Large intestine (tissue), 3 donors: ENCODE data around the gene MPP1. TPM values are rescaled to one million over a fixed set of nuclear protein-coding genes. Genes with fewer than 3 reads are reported as not detected.

ENCODE experiments used
- DNase-seq, 2 donors: peaks; one replicate each; pipeline versions ENCODE4 v3.0.0 to v3.0.0-alpha.2; 2013
- H3K27ac ChIP-seq: one replicate; pipeline ENCODE4 v1.5.1; 2013; ENCODE audit warnings: low read length
- H3K27me3 ChIP-seq: 2 replicates; pipeline ENCODE4 v1.6.1; 2013; ENCODE audit warnings: low read length; ENCODE audit not compliant: control insufficient read depth, insufficient read depth
- H3K36me3 ChIP-seq: 2 replicates; pipeline ENCODE4 v1.6.1; 2013; ENCODE audit warnings: low read length; ENCODE audit not compliant: control insufficient read depth, insufficient read depth
- H3K4me1 ChIP-seq: one replicate; pipeline ENCODE4 v1.6.1; 2013; ENCODE audit warnings: low read length; ENCODE audit not compliant: control insufficient read depth, insufficient read depth
- H3K4me3 ChIP-seq: one replicate; pipeline ENCODE4 v1.5.1; 2013; ENCODE audit warnings: low read length
- H3K9me3 ChIP-seq: one replicate; pipeline ENCODE4 v1.6.1; 2013; ENCODE audit warnings: mild to moderate bottlenecking, low read depth, low read length, moderate library complexity; ENCODE audit not compliant: control insufficient read depth
- WGBS: methylation state at CpG from one replicate; pipeline ENCODE4 v1.1.5; 2013; ENCODE audit warnings: low lambda C conversion rate; ENCODE audit not compliant: insufficient coverage; 5-methylcytosine and 5-hydroxymethylcytosine counted together
- polyA plus RNA-seq: library from polyadenylated mRNA; unstranded; fragments of 120-200 nt; gene quantifications from one replicate; pipeline ENCODE4 v1.2.1, GENCODE V29; 2013

The MPP1 gene
- polyA plus RNA-seq, 1 donor, result 86.4 TPM

DNA sequence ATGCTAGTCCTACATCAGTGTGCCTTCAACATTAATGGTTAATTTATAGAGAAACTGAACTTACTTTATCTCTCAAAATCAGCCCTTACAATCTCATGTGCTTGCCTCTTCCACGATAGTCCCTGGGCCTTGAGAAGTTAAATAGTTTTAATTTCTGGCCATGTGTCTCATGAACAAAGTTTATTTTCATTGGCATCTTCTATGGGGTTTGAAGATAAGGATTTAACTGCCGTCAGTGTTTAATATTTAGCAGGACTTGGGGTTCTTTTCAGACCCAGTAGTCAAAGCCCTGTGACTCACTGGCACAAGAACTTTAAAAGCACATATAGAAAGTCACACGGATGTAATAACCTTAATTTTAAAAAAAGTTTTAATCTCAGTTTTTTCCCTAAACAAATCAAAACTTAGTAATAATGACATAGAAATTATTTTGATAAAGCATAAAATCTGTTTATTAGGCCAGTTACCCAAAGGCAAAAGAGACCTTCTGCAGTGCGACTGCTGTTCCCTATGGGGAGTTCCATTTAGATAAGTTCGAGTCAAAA is 10.1 kb upstream of the MPP1 start:
- Histone ChIP-seq H3K4me1 (no peaks in the 10 kb centered on the region), H3K27ac (no peak overlapping the region), H3K36me3 (no peaks in the 10 kb centered on the region), H3K27me3 (peaks cover 5% of the 10 kb centered on the region), H3K4me3 (no peak overlapping the region), H3K9me3 (peaks cover 3% of the 10 kb centered on the region)
- peak in 1 of 2 donors; percentile 11 for DNase-seq
- no CpG with 5 or more reads among the region's 5 CpGs for WGBS

- WGBS, result no CpG with 5 or more reads among the region's 1 CpG
- Histone ChIP-seq H3K4me3 (no peak overlapping the region), H3K27ac (no peak overlapping the region), H3K27me3 (peaks cover 5% of the 10 kb centered on the region), H3K4me1 (no peaks in the 10 kb centered on the region), H3K9me3 (peaks cover 3% of the 10 kb centered on the region), H3K36me3 (no peaks in the 10 kb centered on the region)
- DNase-seq, result no peak
Observed at GRCh38 chrX:154813801-154814200, 8.5 kb upstream of the MPP1 start.

DNA sequence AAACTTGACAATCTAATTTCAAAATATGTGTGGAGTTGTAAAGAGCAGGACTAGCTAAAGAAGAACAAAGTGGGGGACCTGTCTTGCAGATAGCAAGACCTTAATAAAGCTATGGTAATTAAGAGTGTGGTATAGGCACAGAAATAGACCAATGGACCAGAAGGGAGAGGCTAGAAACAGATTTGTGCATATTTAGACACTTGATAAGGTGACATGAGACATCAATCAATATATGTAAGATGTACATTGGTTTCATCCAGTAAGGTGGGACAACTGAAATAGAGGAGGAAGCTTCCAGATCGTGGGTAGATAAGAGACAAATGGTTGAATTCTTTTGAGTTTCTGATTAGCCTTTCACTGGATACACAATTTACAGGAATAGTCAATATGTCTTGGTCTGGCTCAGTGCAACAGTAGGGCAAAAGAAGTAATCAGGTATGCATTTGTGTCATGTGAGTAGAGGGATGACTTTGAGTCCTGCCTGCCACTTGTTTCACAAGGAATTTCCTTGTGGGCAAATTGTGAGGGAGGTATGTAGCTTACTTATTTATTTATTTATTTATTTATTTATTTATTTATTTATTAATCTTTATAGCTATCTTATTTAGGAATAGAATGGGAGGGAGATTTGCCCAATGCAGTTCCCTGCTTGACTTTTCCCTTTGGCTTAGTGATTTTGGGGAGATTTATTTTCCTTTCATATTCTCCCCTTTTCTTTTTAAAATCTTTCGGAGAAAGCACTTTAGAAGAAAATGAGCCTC is 7.2 kb upstream of the MPP1 start:
- Histone ChIP-seq H3K27me3 (peaks cover 5% of the 10 kb centered on the region), H3K9me3 (peaks cover 3% of the 10 kb centered on the region), H3K4me3 (no peak overlapping the region), H3K4me1 (no peaks in the 10 kb centered on the region), H3K36me3 (no peaks in the 10 kb centered on the region), H3K27ac (no peak overlapping the region)
- DNase-seq, result peak in 1 of 2 donors; percentile 9
- WGBS, result no CpG with 5 or more reads among the region's 2 CpGs

DNA sequence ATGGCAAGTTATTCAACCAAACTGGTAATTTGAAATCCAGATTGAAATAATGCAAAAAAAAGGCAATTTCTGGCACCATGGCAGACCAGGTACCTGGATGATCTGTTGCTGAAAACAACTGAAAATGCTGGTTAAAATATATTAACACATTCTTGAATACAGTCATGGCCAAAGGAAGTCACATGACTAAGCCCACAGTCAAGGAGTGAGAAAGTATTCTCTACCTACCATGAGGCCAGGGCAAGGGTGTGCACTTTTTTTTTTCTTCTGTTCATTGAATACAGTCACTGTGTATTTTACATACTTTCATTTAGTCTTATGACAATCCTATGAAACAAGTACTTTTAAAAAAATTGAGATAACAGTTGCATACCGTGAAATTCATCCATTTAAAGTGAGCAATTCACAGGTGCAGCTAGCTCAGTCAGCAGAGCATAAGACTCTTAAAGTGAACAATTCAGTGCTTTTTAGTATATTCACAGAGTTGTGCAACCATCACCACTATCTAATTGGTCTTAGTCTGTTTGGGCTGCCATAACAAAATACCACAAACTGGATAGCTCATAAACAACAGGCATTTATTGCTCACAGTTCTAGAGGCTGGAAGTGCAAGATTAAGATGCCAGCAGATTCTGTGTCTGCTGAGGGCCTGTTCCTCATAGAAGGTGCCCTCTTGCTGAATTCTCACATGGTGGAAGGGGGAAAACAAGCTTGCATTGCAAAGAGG is 4.8 kb upstream of the MPP1 start:
- peaks cover 4% of the 10 kb centered on the region for H3K4me1 ChIP-seq
- DNase-seq, result peak in 1 of 2 donors; percentile 36
- peaks cover 5% of the 10 kb centered on the region for H3K27me3 ChIP-seq
- no peaks in the 10 kb centered on the region for H3K9me3 ChIP-seq
- no peaks in the 10 kb centered on the region for H3K36me3 ChIP-seq
- H3K4me3 ChIP-seq, result no peak overlapping the region
- WGBS, result no CpG with 5 or more reads among the region's 1 CpG
- no peak overlapping the region for H3K27ac ChIP-seq

DNA sequence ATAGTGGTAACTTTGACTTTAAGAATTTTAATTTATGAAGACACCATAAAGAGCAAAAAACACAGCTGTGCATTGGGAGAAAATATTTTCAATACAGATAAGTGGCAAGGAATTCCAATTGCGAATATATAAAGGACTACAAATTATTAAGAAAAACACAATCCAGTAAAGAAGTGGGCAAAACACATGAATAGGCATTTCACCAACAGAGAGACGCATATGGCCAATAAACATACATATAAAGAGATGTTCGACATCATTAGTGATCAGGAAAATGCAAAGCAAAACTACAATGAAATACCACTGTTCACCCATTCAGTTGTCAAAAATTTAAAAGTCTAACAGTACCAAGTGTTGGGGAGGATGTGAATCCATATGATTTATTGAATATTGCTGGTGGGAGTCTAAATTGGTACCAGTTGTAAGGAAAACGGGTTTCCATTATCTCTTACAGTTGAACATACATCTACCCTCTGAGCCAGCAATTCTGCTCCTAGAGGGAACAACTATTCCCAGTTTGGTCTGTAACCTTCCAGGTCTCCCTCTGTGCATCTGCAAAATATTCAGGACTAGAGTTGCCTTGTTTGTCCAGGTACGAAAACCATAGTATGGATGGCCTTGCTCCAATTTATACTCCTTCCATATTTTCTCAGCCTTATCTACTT is 1.7 kb upstream of the MPP1 start:
- no CpG with 5 or more reads among the region's 5 CpGs for WGBS
- H3K4me1 ChIP-seq, result peaks cover 4% of the 10 kb centered on the region
- H3K27me3 ChIP-seq, result peaks cover 4% of the 10 kb centered on the region
- no peaks in the 10 kb centered on the region for H3K9me3 ChIP-seq
- H3K36me3 ChIP-seq, result no peaks in the 10 kb centered on the region
- no peak for DNase-seq
- H3K27ac ChIP-seq, result no peak overlapping the region
- H3K4me3 ChIP-seq, result no peak overlapping the region

DNA sequence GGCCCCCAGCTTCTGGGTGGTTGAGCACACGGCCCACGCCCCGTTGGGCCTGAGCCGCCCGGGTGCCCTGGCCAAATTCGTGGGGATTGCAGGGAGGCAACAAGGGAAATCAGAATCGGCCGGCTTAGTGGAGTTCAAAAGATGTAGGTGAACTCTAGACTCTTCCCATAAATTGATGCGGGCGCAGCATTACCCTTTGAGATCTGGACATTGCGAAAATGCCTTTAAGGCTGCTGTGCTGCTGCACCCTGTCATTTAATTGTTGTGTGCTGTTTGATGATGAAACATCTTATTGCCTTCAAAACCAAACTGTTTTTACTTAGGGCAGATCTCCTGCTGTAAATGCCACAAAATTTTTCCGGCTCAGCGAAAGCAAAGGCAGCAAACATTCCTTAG is 409 bp upstream of the MPP1 start:
- Histone ChIP-seq H3K27me3 (peaks cover 2% of the 10 kb centered on the region), H3K4me1 (peaks cover 11% of the 10 kb centered on the region), H3K27ac (peak overlapping the region; percentile 90), H3K4me3 (peak overlapping the region; percentile 45), H3K9me3 (no peaks in the 10 kb centered on the region), H3K36me3 (no peaks in the 10 kb centered on the region)
- DNase-seq, result peak; percentile 38 to 82
- WGBS, result no CpG with 5 or more reads among the region's 13 CpGs

- Histone ChIP-seq H3K9me3 (no peaks in the 10 kb centered on the region), H3K4me1 (peaks cover 23% of the 10 kb centered on the region), H3K27ac (peak overlapping the region; percentile 74), H3K27me3 (peaks cover 2% of the 10 kb centered on the region), H3K36me3 (no peaks in the 10 kb centered on the region), H3K4me3 (peak overlapping the region; percentile 66)
- WGBS, result no CpG with 5 or more reads among the region's 7 CpGs
- no peak for DNase-seq
Observed at GRCh38 chrX:154804261-154804956, 876 bp downstream of the MPP1 start.

GRCh38 chrX:154802947-154803346 is 2.3 kb downstream of the MPP1 start:
- Histone ChIP-seq H3K36me3 (no peaks in the 10 kb centered on the region), H3K4me3 (no peak overlapping the region), H3K4me1 (peaks cover 23% of the 10 kb centered on the region), H3K27me3 (peaks cover 2% of the 10 kb centered on the region), H3K9me3 (no peaks in the 10 kb centered on the region), H3K27ac (peak overlapping the region; percentile 74)
- DNase-seq, result peak in 1 of 2 donors; percentile 17
- no CpG with 5 or more reads among the region's 2 CpGs for WGBS

DNA sequence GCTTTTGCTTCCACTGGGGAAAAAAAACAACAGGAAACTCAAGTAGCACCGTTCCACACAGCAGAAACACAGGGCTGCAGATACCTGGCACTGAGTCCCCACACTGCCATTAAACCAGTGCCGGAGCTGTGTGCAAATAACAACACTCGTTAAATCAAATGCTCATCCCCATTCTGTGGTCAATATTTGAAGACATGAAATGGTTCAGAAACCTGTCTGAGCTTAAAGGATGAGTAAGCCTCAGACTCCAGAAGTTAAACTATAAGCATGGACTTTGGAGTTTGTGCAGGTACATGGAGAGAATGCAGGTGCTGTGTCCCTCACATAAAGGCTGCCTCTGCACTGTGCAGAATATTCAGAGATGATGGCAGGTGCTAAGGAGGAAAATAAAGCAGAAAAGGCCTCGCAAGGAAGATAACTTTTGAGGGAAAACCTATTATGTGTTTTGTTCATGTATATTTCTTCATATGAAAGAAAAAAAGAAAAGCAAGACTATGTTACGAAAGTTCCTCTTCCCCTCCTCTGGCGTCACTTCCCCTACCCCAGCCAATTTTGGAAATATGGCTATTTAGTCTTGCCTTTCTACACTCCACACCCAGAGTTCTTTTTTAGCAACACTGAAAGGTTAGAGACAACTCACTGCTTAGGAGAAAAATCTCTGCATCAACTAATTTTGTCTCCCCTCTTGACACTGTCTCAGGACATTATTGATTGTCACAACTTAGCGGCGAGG is 4.6 kb downstream of the MPP1 start:
- Histone ChIP-seq H3K9me3 (no peaks in the 10 kb centered on the region), H3K4me1 (peaks cover 19% of the 10 kb centered on the region), H3K27ac (peak overlapping the region; percentile 86), H3K36me3 (no peaks in the 10 kb centered on the region), H3K27me3 (peaks cover 2% of the 10 kb centered on the region), H3K4me3 (no peak overlapping the region)
- no CpG with 5 or more reads among the region's 8 CpGs for WGBS
- peak; percentile 33 to 67 for DNase-seq
